Panc1 (cell line): ENCODE data around the gene ZBTB6. TPM values are rescaled to one million over a fixed set of nuclear protein-coding genes. Genes with fewer than 3 reads are reported as not detected.

Source experiments
- ATAC-seq: fragments of 200-7000 bp; cut with Tn5 transposase; 2 replicates; pipeline ENCODE4 v1.9.1; 2020; ENCODE audit warnings: mild to moderate bottlenecking, moderate library complexity
- BruUV-seq: library from RNA; stranded (reverse); fragments of 400-500 nt; replicated peaks from 2 replicates; lab custom pipeline; 2021; lab: Mats Ljungman, UMichigan
- CTCF ChIA-PET: fragments of 300-600 bp; sonication (Branson Sonifier 250); formaldehyde crosslinking; loops from one replicate; lab custom pipeline; 2022; ENCODE audit warnings: antibody characterized with exemption; lab: Charles Lee
- POLR2A ChIA-PET: fragments of 300-600 bp; sonication (Branson Sonifier 250); formaldehyde crosslinking; loops from one replicate; lab custom pipeline; 2022; ENCODE audit warnings: antibody characterized with exemption; lab: Charles Lee
- DNase-seq: peaks from one replicate; pipeline ENCODE4 v3.0.0-alpha.2; 2010; ENCODE audit warnings: low read depth, low spot score
- H3K27ac ChIP-seq: 2 replicates; pipeline ENCODE4 v1.5.1; 2011; ENCODE audit warnings: mild to moderate bottlenecking, low read length, inconsistent platforms
- H3K27me3 ChIP-seq: fragments of 200-500 bp; sonication (Bioruptor generic); 2 replicates; pipeline ENCODE4 v1.6.0; 2014; ENCODE audit warnings: low read length, inconsistent platforms; ENCODE audit not compliant: control insufficient read depth, insufficient read depth
- H3K36me3 ChIP-seq: fragments of 200-500 bp; sonication (Bioruptor generic); 2 replicates; pipeline ENCODE4 v1.5.1; 2014; ENCODE audit warnings: inconsistent platforms, mild to moderate bottlenecking, low read length, moderate library complexity; ENCODE audit not compliant: control insufficient read depth, insufficient read depth
- H3K4me1 ChIP-seq: 2 replicates; pipeline ENCODE4 v1.5.1; 2011; ENCODE audit warnings: inconsistent platforms, mild to moderate bottlenecking, low read length, moderate library complexity; ENCODE audit not compliant: control insufficient read depth, insufficient read depth
- H3K4me3 ChIP-seq, 2 experiments: 2 replicates each; pipeline ENCODE4 v1.5.1; 2011 to 2012; ENCODE audit warnings: low read depth in 2 of 2, low read length in 2 of 2, mild to moderate bottlenecking in 2 of 2, inconsistent platforms in 1 of 2, moderate library complexity in 1 of 2
- H3K9me3 ChIP-seq: fragments of 200-500 bp; sonication (Bioruptor generic); 2 replicates; pipeline ENCODE4 v1.5.1; 2014; ENCODE audit warnings: low read depth, mild to moderate bottlenecking, inconsistent platforms, low read length, moderate library complexity; ENCODE audit not compliant: control insufficient read depth, insufficient read depth
- CTCF ChIP-seq: fragments of 450-650 bp; IDR thresholded peaks from 2 replicates; pipeline ENCODE4 v1.5.1; 2017; ENCODE audit warnings: mild to moderate bottlenecking
- POLR2AphosphoS5 ChIP-seq: IDR thresholded peaks from 2 replicates; pipeline ENCODE4 v1.6.1; 2012; ENCODE audit warnings: mild to moderate bottlenecking, low read depth, low read length, moderate library complexity
- REST ChIP-seq, 2 experiments: IDR thresholded peaks; 2 replicates each; pipeline ENCODE4 v1.6.1; 2011 to 2012; ENCODE audit warnings: low read depth in 2 of 2, control low read depth in 1 of 2, low read length in 1 of 2, mild to moderate bottlenecking in 1 of 2, moderate library complexity in 1 of 2; ENCODE audit not compliant: insufficient read depth in 1 of 2
- SIN3A ChIP-seq: IDR thresholded peaks from 2 replicates; pipeline ENCODE4 v1.6.1; 2012; ENCODE audit warnings: low read depth, mild to moderate bottlenecking, low read length, moderate library complexity, borderline replicate concordance; ENCODE audit not compliant: insufficient read depth
- TCF7L2 ChIP-seq: IDR thresholded peaks from 2 replicates; pipeline ENCODE4 v1.6.1; 2011; ENCODE audit warnings: mild to moderate bottlenecking, low read depth, low read length, inconsistent platforms
- in situ Hi-C: cut with HindIII; loops from 2 replicates; pipeline ENCODE4 v1.10.0; 2016; ENCODE audit warnings: low sequenced_read_pairs, low pct_unique_long_range_greater_than_20kb
- intact Hi-C: fragments of 100-400 bp; cut with micrococcal nuclease; formaldehyde crosslinking; loops from one replicate; pipeline ENCODE4 v1.10.0; 2022; ENCODE audit not compliant: unreplicated experiment
- total RNA-seq: library from RNA; stranded (reverse); gene quantifications from one replicate; pipeline ENCODE4 v1.2.1, GENCODE V29; 2021; ENCODE audit not compliant: unreplicated experiment

The ZBTB6 gene
- total RNA-seq, 1 experiment from 2014 or later: 5.9 TPM

- no peak overlapping the region for H3K4me3 ChIP-seq
- no peaks in the 10 kb centered on the region for H3K9me3 ChIP-seq
- TF ChIP-seq REST (IDR thresholded peaks at IDR 0.05; ENCODE audit: insufficient read depth in 1 of 2, low read depth in 2 of 2, low read length in 1 of 2): no peak
- no peak for TF ChIP-seq TCF7L2
- no peak for TF ChIP-seq POLR2AphosphoS5
- no peak for TF ChIP-seq SIN3A
- TF ChIP-seq CTCF: no peak
- in situ Hi-C loops (no loop called here), intact Hi-C loops (no loop called here)
- ATAC-seq (no peak), DNase-seq (no peak)
- no peak overlapping the region for H3K27ac ChIP-seq
- CTCF ChIA-PET: no interaction called here
- H3K27me3 ChIP-seq: no peaks in the 10 kb centered on the region
- no peaks in the 10 kb centered on the region for H3K36me3 ChIP-seq
- POLR2A ChIA-PET: no interaction called here
- H3K4me1 ChIP-seq: peaks cover 14% of the 10 kb centered on the region
- no TSS peak for BruUV-seq
These were observed 36.6 kb upstream of the ZBTB6 start for GRCh38 chr9:122949696-122950095.

- in situ Hi-C loops (no loop called here), intact Hi-C loops (no loop called here)
- Histone ChIP-seq H3K9me3 (no peaks in the 10 kb centered on the region), H3K4me3 (no peak overlapping the region), H3K4me1 (peaks cover 4% of the 10 kb centered on the region), H3K36me3 (no peaks in the 10 kb centered on the region), H3K27ac (no peak overlapping the region), H3K27me3 (no peaks in the 10 kb centered on the region)
- TF ChIP-seq SIN3A (no peak), POLR2AphosphoS5 (no peak), TCF7L2 (no peak), REST (IDR thresholded peaks at IDR 0.05; ENCODE audit: insufficient read depth in 1 of 2, low read depth in 2 of 2, low read length in 1 of 2) (no peak), CTCF (no peak)
- no peak for ATAC-seq
- ChIA-PET CTCF (no interaction called here), POLR2A (interaction anchor here (0.6 kb wide), 1 partner anchor 128 kb away, joined by 3 read pairs; no protein-coding TSS in a partner anchor)
- BruUV-seq: no TSS peak
- DNase-seq: no peak
These were observed 35.2 kb upstream of the ZBTB6 start for GRCh38 chr9:122948313-122948712.
